Limb (tissue), 2 donors: ENCODE measurements around the gene TNFRSF6B.

Experiments used
- DNase-seq, 2 donors: peaks; one replicate each; pipeline ENCODE4 v3.0.0-alpha.2; 2016; ENCODE audit errors: extremely low spot score in 2 of 2

TNFRSF6B gene

DNA sequence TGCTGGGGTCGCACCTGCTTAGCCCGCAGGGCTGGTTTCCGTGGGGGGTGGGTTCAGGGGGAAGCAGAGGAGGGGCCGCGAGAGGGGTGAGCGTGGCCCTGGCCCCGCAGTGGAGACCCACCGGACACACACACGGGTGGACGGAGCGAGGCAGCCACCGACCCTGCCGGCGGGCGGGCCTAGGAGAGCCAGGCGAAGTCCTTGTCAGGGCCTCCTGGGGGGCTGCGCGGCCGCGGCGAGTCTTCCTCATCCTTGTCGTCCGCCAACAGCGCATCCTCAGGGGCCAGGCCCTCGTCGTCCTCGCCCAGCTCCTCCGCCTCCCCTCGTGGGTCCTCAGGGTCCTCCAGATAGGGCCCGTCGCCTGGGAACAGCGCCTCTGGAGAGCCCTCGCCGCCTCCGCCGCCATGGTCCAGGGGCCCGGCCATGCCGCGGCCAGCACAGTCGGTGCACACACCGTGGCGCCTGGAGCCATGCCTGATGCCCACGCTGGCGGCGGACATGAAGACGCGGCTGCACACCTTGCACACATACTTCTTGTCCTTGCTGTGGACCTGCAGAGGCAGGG, 50.4 kb downstream of the TNFRSF6B start:
- no peak for DNase-seq

DNA sequence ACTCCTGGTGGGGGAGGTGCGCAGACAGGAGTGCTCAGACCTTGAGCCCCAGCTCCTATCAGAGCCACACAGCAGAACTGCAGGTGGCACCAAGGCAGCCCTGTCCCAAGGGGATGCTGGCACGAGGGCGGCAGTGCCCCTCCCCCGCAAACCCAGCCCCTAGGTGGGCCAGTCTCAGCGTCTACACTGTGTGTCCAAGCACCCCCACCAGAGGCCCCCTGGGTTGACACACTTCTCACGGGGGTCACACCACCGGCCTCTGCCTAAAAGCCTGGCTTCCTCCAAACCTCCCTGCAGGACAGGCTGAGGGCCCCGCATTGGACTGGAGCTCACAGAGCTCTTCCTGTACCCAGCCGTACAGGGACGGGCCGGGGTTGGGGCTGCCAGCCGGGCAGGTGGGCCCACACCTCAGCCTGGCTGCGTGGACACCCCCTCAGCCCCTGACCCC, 51.2 kb downstream of the TNFRSF6B start:
- DNase-seq, result no peak
